Naive thymus-derived CD4-positive, alpha-beta T cell (primary cell): Measurements from ENCODE around the gene LY6G6F. TPM values are rescaled to one million over a fixed set of nuclear protein-coding genes. Genes with fewer than 3 reads are reported as not detected.

Experiments used
- ATAC-seq: fragments of 150-1000 bp; cut with Tn5 transposase; 2 replicates; pipeline ENCODE4 v1.10.0; 2021; ENCODE audit warnings: mild to moderate bottlenecking, moderate library complexity
- CTCF ChIA-PET: fragments of 350-600 bp; sonication (Branson Sonifier 250); formaldehyde crosslinking; loops from one replicate; lab custom pipeline; 2021; ENCODE audit warnings: antibody characterized with exemption; lab: Charles Lee
- POLR2A ChIA-PET: fragments of 350-600 bp; sonication (Branson Sonifier 250); formaldehyde crosslinking; loops from one replicate; lab custom pipeline; 2021; ENCODE audit warnings: antibody characterized with exemption, inconsistent platforms; lab: Charles Lee
- DNase-seq, 9 donors: peaks; one replicate each; pipeline versions ENCODE4 v3.0.0 to v3.0.0-alpha.2; 2020 to 2022; ENCODE audit warnings: mixed read lengths in 1 of 9
- H3K27ac ChIP-seq: one replicate; pipeline ENCODE4 v1.7.0; 2013; ENCODE audit warnings: mild to moderate bottlenecking, low read depth, low read length, moderate library complexity
- H3K27me3 ChIP-seq, 2 donors: one replicate each; pipeline ENCODE4 v1.7.0; 2013; ENCODE audit warnings: low read length in 2 of 2, mild to moderate bottlenecking in 2 of 2, moderate library complexity in 2 of 2; ENCODE audit not compliant: control insufficient read depth in 2 of 2, insufficient read depth in 2 of 2
- H3K36me3 ChIP-seq, 3 experiments: 1 replicate in 2 of 3; 2 replicates in 1 of 3; pipeline ENCODE4 v1.7.0; 2013; ENCODE audit warnings: low read length in 3 of 3, mild to moderate bottlenecking in 3 of 3, moderate library complexity in 1 of 3; ENCODE audit not compliant: insufficient read depth in 3 of 3, control insufficient read depth in 2 of 3
- H3K4me1 ChIP-seq, 2 donors: one replicate each; pipeline ENCODE4 v1.7.0; 2013; ENCODE audit warnings: low read length in 2 of 2, mild to moderate bottlenecking in 2 of 2, moderate library complexity in 1 of 2; ENCODE audit not compliant: control insufficient read depth in 2 of 2, insufficient read depth in 2 of 2
- H3K4me3 ChIP-seq: 2 replicates; pipeline ENCODE4 v1.7.0; 2013; ENCODE audit warnings: mild to moderate bottlenecking, low read length
- H3K9me3 ChIP-seq, 3 experiments: 1 replicate in 2 of 3; 2 replicates in 1 of 3; pipeline ENCODE4 v1.7.0; 2013; ENCODE audit warnings: low read length in 3 of 3; ENCODE audit not compliant: control insufficient read depth in 2 of 3
- H3K27ac Mint-ChIP-seq, 9 donors: one replicate each; pipeline ENCODE4 v1.8.0; 2020 to 2022; ENCODE audit warnings: mixed read lengths in 9 of 9, mild to moderate bottlenecking in 8 of 9, moderate library complexity in 5 of 9, inconsistent platforms in 2 of 9
- H3K27me3 Mint-ChIP-seq, 5 donors: one replicate each; pipeline ENCODE4 v1.8.0; 2021 to 2022; ENCODE audit warnings: mixed read lengths in 5 of 5, mild to moderate bottlenecking in 1 of 5
- H3K36me3 Mint-ChIP-seq, 5 donors: one replicate each; pipeline ENCODE4 v1.8.0; 2020 to 2022; ENCODE audit warnings: mixed read lengths in 5 of 5, mild to moderate bottlenecking in 3 of 5, inconsistent platforms in 1 of 5
- H3K4me1 Mint-ChIP-seq, 7 donors: one replicate each; pipeline ENCODE4 v1.8.0; 2020 to 2022; ENCODE audit warnings: mixed read lengths in 7 of 7, mild to moderate bottlenecking in 3 of 7, inconsistent platforms in 1 of 7
- H3K4me3 Mint-ChIP-seq, 10 donors: one replicate each; pipeline ENCODE4 v1.8.0; 2020 to 2022; ENCODE audit warnings: mild to moderate bottlenecking in 10 of 10, mixed read lengths in 10 of 10, moderate library complexity in 6 of 10, inconsistent platforms in 2 of 10
- H3K9me3 Mint-ChIP-seq, 11 donors: one replicate each; pipeline ENCODE4 v1.8.0; 2020 to 2022; ENCODE audit warnings: mixed read lengths in 11 of 11, mild to moderate bottlenecking in 4 of 11, inconsistent platforms in 1 of 11, moderate library complexity in 1 of 11
- intact Hi-C, 2 donors: fragments of 100-400 bp; cut with micrococcal nuclease; formaldehyde crosslinking; loops; one replicate each; pipeline ENCODE4 v1.15.1; 2023
- polyA plus RNA-seq, 2 donors: library from polyadenylated mRNA; unstranded; fragments of 300-500 nt; fragmentation: Illumina TruSeq; gene quantifications; one replicate each; pipeline ENCODE4 v1.2.3, GENCODE V29; 2021
- total RNA-seq, 6 experiments: library from RNA in 5 of 6; stranded (reverse) in 5 of 6; gene quantifications; 1 replicate in 5 of 6; 2 replicates in 1 of 6; pipeline ENCODE4 v1.2.3 and lab custom pipeline; 2021 to 2026

LY6G6F gene
- total and polyA plus RNA-seq, 7 experiments from 2014 or later, result 0.56 TPM; not detected in 6

DNA sequence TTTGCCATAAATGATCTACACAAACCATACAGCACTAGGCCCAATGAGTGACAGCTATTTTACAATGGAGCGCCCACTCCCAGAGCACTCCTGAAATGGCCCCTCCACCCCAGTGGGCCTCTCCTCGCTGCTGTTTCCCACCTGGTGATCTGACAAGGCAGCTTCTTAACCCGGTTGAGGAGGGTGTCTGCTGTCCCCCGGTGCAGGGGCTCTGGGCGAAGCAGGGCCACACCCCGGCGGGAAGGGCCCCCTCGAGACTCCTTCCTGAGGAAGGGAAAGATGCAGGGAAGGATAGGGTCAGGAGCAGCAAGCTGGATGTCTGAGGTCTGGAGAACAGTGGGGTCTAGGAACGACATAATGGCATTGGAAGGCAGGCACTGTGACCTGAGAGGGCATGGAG is 13.8 kb upstream of the LY6G6F start:
- H3K27ac ChIP-seq, result no peak overlapping the region
- H3K27me3 ChIP-seq, result no peaks in the 10 kb centered on the region
- H3K27ac Mint-ChIP-seq, result peak overlapping the region in 1 of 9 donors; percentile 48
- DNase-seq, result no peak
- ATAC-seq, result no peak
- H3K27me3 Mint-ChIP-seq, result no peaks in the 10 kb centered on the region
- no peak overlapping the region for H3K4me3 Mint-ChIP-seq
- ChIA-PET CTCF (no interaction called here), POLR2A (interaction anchor here (1.4 to 2.2 kb wide), 2 partner anchors 10 to 40 kb away, joined by 3 to 13 read pairs; partner anchors contain the start of gene ABHD16A)
- H3K9me3 ChIP-seq, result no peaks in the 10 kb centered on the region
- no peaks in the 10 kb centered on the region for H3K9me3 Mint-ChIP-seq
- H3K4me3 ChIP-seq, result no peak overlapping the region
- peaks cover 5 to 13% (median 10%) of the 10 kb centered on the region in 7 donors for H3K4me1 Mint-ChIP-seq
- peaks cover 3 to 30% (median 10%) of the 10 kb centered on the region in 5 donors for H3K36me3 Mint-ChIP-seq
- H3K36me3 ChIP-seq, result peaks cover 11 to 86% (median 17%) of the 10 kb centered on the region in 3 experiments
- H3K4me1 ChIP-seq, result no peaks in the 10 kb centered on the region
- intact Hi-C loops, result no loop called here

DNA sequence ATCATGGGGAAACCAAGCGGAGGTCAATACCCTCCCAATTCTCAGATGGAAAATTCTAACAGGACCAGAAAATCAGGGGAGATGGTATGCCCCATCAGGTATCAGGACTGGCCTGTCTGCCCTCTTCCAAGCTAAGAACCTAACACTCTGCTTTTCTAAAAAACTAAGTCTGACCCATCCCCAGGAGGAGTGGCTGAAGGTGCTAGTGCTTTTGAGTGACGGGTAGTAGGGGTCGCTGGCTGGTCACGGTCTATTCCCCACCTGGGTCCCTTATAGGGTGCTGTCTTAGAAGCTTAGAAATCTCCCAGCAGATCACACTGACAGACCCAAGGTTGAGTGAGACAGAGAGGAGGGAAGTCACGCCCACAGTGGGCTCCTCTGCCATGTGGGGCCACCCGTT is 13.1 kb upstream of the LY6G6F start:
- no peaks in the 10 kb centered on the region for H3K27me3 ChIP-seq
- no peaks in the 10 kb centered on the region for H3K4me1 ChIP-seq
- Mint-ChIP-seq H3K36me3 (peaks cover 3 to 30% (median 12%) of the 10 kb centered on the region in 5 donors), H3K9me3 (no peaks in the 10 kb centered on the region), H3K27me3 (no peaks in the 10 kb centered on the region), H3K27ac (peak overlapping the region in 1 of 9 donors; percentile 14), H3K4me1 (peaks cover 9 to 17% (median 12%) of the 10 kb centered on the region in 7 donors), H3K4me3 (no peak overlapping the region)
- POLR2A ChIA-PET, result interaction anchor here (0.6 to 2.2 kb wide), 2 partner anchors 10 to 128 kb away, joined by 3 to 13 read pairs; partner anchors contain the start of gene ABHD16A
- no peak for ATAC-seq
- CTCF ChIA-PET, result no interaction called here
- intact Hi-C loops, result no loop called here
- peaks cover 10 to 79% (median 11%) of the 10 kb centered on the region in 3 experiments for H3K36me3 ChIP-seq
- H3K9me3 ChIP-seq, result no peaks in the 10 kb centered on the region
- DNase-seq, result no peak
- no peak overlapping the region for H3K27ac ChIP-seq
- no peak overlapping the region for H3K4me3 ChIP-seq

DNA sequence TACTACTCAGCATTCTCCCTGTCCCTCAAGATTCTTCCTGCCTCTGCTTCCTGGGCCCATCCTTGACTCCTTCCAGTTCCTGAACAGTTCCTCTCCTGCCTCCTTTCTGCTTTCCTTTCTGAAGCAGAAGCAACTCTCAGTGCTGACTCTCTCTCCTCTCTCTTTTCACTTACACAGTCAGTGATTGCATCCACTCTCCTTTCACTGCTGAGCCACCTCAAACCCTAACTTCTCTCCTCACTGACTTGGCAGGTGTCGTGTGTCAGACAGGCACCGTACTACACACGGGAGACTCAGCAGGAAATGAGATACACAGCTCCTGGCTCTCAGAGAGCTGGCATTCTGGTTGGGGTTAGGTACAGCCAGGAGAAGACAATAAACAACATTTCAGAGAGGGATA is 9.1 kb upstream of the LY6G6F start:
- H3K36me3 Mint-ChIP-seq, result peaks cover 3 to 23% (median 11%) of the 10 kb centered on the region in 5 donors
- peaks cover 26 to 42% (median 31%) of the 10 kb centered on the region in 7 donors for H3K4me1 Mint-ChIP-seq
- ATAC-seq, result no peak
- H3K27me3 Mint-ChIP-seq, result no peaks in the 10 kb centered on the region
- peak overlapping the region; percentile 9 to 74 (median 41) for H3K27ac Mint-ChIP-seq
- DNase-seq, result no peak
- no peaks in the 10 kb centered on the region for H3K9me3 Mint-ChIP-seq
- Histone ChIP-seq H3K4me1 (peaks cover 21% of the 10 kb centered on the region in 2 donors), H3K4me3 (no peak overlapping the region), H3K9me3 (no peaks in the 10 kb centered on the region), H3K36me3 (peaks cover 10 to 59% (median 11%) of the 10 kb centered on the region in 3 experiments), H3K27ac (no peak overlapping the region), H3K27me3 (no peaks in the 10 kb centered on the region)
- ChIA-PET POLR2A (no interaction called here), CTCF (interaction anchor here (1.0 kb wide), 1 partner anchor 146 kb away, joined by 3 read pairs; no protein-coding TSS in a partner anchor)
- H3K4me3 Mint-ChIP-seq, result peak overlapping the region in 3 of 10 donors; percentile 4 to 40 (median 8)
- intact Hi-C loops, result no loop called here

DNA sequence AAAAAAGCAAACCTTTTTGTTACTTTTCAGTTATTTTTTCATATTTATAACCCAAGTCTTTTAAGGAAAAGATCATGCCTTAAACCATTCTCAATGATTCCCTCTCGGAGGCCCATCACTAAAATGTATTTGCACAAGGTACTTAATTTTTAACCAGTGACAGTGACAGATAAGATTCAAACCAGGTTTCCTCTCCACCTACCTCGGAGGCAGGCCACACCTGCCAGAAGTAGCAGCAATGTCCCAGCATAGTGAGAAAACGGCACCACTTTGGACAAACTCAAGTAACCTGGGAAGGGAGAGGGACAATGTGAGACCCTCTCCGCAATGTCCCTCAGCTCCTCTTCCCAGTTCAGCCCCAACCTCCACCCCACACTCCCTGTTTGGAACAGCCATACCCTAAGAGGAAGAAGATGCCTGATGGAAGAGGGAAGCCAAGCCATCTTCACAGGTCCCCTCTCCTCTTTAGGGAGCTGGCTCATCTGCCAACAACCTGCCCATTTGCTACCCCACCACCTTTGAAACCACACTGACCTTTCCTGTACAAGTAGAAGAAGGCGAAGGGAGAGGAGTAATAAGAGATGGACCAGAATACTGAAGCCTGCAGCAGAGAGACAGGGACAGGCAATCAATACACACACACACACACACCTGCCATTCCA is 5.8 kb upstream of the LY6G6F start:
- ChIA-PET CTCF (no interaction called here), POLR2A (interaction anchor here (0.7 to 1.7 kb wide), 2 partner anchors 20 to 118 kb away, joined by 3 to 4 read pairs; partner anchors contain the start of gene LY6G5C)
- Histone ChIP-seq H3K4me3 (no peak overlapping the region), H3K4me1 (peaks cover 21 to 28% of the 10 kb centered on the region in 2 donors), H3K36me3 (peaks cover 3 to 37% (median 7%) of the 10 kb centered on the region in 3 experiments), H3K9me3 (no peaks in the 10 kb centered on the region), H3K27me3 (no peaks in the 10 kb centered on the region), H3K27ac (peak overlapping the region; percentile 14)
- Mint-ChIP-seq H3K9me3 (no peaks in the 10 kb centered on the region), H3K4me3 (peak overlapping the region; percentile 48 to 100 (median 97)), H3K4me1 (peaks cover 27 to 50% (median 37%) of the 10 kb centered on the region in 7 donors), H3K27ac (peak overlapping the region in 8 of 9 donors; percentile 10 to 97 (median 74)), H3K27me3 (no peaks in the 10 kb centered on the region), H3K36me3 (peaks cover 3 to 16% (median 11%) of the 10 kb centered on the region in 5 donors)
- DNase-seq (no peak), ATAC-seq (no peak)
- intact Hi-C loops, result loop anchor here in 1 of 2 donors (10.0 kb wide), 1 partner anchor 156 kb away; the partner anchor contains the start of genes ATP6V1G2, DDX39B and NFKBIL1

DNA sequence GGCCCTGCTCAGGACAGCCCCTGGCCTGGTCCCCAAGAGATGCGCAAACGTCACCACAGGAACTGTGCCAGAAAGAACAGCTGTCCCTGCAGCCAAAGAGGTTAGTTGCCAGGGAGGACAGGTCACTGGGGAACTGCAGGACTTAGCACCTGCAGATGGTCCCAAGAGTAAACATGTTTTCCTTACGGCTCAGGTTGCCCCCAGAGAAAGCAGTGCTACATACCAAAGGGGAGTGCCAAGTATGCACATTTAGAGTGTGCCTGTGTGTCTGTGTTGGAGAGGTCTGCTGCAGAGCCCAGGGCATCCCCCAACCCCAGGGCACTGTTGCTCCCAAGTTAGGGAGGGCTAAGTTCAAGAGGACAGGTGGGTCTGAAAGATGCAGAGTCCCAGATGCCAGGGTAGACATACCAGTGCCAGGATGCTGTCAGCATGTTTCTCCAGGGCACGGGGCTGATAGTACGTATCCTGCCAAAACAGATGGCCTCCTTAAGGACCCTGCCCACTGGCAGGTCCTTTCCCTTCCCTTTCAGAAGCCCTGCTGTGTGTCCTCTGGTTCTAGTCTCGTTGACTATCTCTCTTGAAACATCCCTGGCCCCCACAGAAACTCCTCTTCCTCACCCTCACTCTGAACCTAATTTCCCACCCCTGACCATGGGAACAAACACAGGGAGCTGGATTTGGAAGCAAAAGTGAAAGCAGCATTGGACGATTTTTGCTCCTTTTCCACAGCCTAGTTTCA is 4.8 kb upstream of the LY6G6F start:
- ATAC-seq, result no peak
- H3K36me3 Mint-ChIP-seq, result peaks cover 3 to 16% (median 11%) of the 10 kb centered on the region in 5 donors
- H3K4me3 Mint-ChIP-seq, result peak overlapping the region; percentile 92 to 100 (median 98)
- ChIA-PET CTCF (no interaction called here), POLR2A (interaction anchor here (0.8 to 2.7 kb wide), 11 partner anchors 8 to 165 kb away, joined by 3 to 19 read pairs (median 4); partner anchors contain the start of genes BAG6, GPANK1, LSM2 and LY6G5B)
- peak overlapping the region; percentile 95 to 98 (median 97) for H3K27ac Mint-ChIP-seq
- H3K27ac ChIP-seq, result peak overlapping the region; percentile 98
- H3K4me1 Mint-ChIP-seq, result peaks cover 27 to 50% (median 37%) of the 10 kb centered on the region in 7 donors
- intact Hi-C loops, result loop anchor here (2.0 to 10.0 kb wide), 2 partner anchors 21 to 157 kb away; partner anchors contain the start of genes ATP6V1G2 (in 1 of the 2), DDX39B (in 1 of the 2), LY6G5C (in 1 of the 2) and NFKBIL1 (in 1 of the 2)
- H3K4me3 ChIP-seq, result peak overlapping the region; percentile 98
- H3K27me3 ChIP-seq, result no peaks in the 10 kb centered on the region
- H3K4me1 ChIP-seq, result peaks cover 21 to 28% of the 10 kb centered on the region in 2 donors
- no peaks in the 10 kb centered on the region for H3K9me3 ChIP-seq
- H3K27me3 Mint-ChIP-seq, result no peaks in the 10 kb centered on the region
- no peak for DNase-seq
- no peaks in the 10 kb centered on the region for H3K9me3 Mint-ChIP-seq
- H3K36me3 ChIP-seq, result peaks cover 0 to 28% (median under 1%) of the 10 kb centered on the region in 3 experiments

DNA sequence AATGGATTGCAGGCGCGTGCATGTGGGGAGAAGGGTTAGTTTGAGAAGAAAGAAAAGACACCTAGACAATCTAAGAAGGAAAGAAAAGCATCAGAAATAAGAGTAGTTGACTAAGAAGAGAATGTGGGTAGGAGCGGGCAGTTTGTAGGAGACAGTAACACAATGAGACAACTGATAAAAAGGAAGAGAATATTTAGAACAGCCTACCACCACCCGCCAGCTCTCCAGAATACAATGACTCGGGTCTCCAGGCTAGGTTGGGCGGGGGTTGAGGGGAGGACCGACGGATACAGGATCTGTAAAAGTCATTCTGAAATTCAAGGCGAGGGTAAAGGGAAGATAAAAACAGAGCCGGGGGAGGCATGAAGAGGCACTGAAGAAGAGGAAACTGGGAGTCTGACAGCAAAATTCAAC is 4.3 kb upstream of the LY6G6F start:
- DNase-seq, result no peak
- Mint-ChIP-seq H3K4me3 (peak overlapping the region; percentile 92 to 100 (median 98)), H3K4me1 (peaks cover 22 to 44% (median 37%) of the 10 kb centered on the region in 7 donors), H3K9me3 (no peaks in the 10 kb centered on the region), H3K27ac (peak overlapping the region; percentile 95 to 98 (median 97)), H3K27me3 (no peaks in the 10 kb centered on the region), H3K36me3 (peaks cover 0 to 11% (median 7%) of the 10 kb centered on the region in 5 donors)
- Histone ChIP-seq H3K9me3 (no peaks in the 10 kb centered on the region), H3K27me3 (no peaks in the 10 kb centered on the region), H3K27ac (peak overlapping the region; percentile 98), H3K4me3 (peak overlapping the region; percentile 98), H3K36me3 (peaks cover 0 to 22% (median 0%) of the 10 kb centered on the region in 3 experiments), H3K4me1 (peaks cover 21 to 28% of the 10 kb centered on the region in 2 donors)
- intact Hi-C loops, result loop anchor here (2.0 to 10.0 kb wide), 2 partner anchors 22 to 158 kb away; partner anchors contain the start of genes ATP6V1G2 (in 1 of the 2), DDX39B (in 1 of the 2), LY6G5C (in 1 of the 2) and NFKBIL1 (in 1 of the 2)
- POLR2A ChIA-PET, result interaction anchor here (0.8 to 2.7 kb wide), 21 partner anchors 9 to 1269 kb away, joined by 3 to 19 read pairs (median 5); partner anchors contain the start of genes BAG6, C6orf47, GPANK1 and HSPA1A
- CTCF ChIA-PET, result interaction anchor here (1.4 kb wide), 1 partner anchor 10 kb away, joined by 5 read pairs; no protein-coding TSS in a partner anchor
- ATAC-seq, result peak; percentile 0
